Measurements from ENCODE around the gene WDR20. TPM values are rescaled to one million over a fixed set of nuclear protein-coding genes. Genes with fewer than 3 reads are reported as not detected.
"Not testable (repeated sequence)": the region's sequence is repeated elsewhere in the genome, so short reads cannot be mapped to it uniquely, and the experiment has no call there.

The WDR20 gene
- total and polyA plus RNA-seq, 5 experiments from 2014 or later: 11.3 to 56.9 (median 15.0) TPM

- peaks cover 0 to 62% (median 17%) of the 10 kb centered on the region in 3 donors for H3K36me3 Mint-ChIP-seq
Measured at GRCh38 chr14:102154821-102155549, 15.3 kb downstream of the WDR20 start.

GRCh38 chr14:102157346-102157745 lies 17.6 kb downstream of the WDR20 start:
- H3K27me3 Mint-ChIP-seq: no peaks in the 10 kb centered on the region
- no peak for ATAC-seq
- peak overlapping the region in 5 of 10 donors; percentile 24 to 81 (median 64) for H3K27ac Mint-ChIP-seq
- H3K36me3 Mint-ChIP-seq: peaks cover 0 to 49% (median 14%) of the 10 kb centered on the region in 3 donors
- DNase-seq: no peak
- no peaks in the 10 kb centered on the region for H3K9me3 Mint-ChIP-seq
- no peak overlapping the region for H3K4me3 Mint-ChIP-seq
- POLR2A ChIA-PET: no interaction called here
- H3K4me1 Mint-ChIP-seq: peaks cover 32 to 70% (median 68%) of the 10 kb centered on the region in 4 donors

More at GRCh38 chr14:102154821-102155549, 15.3 kb downstream of the WDR20 start:
- POLR2A ChIA-PET: interaction anchor here (0.5 kb wide), 1 partner anchor 16 kb away, joined by 3 read pairs; no protein-coding TSS in a partner anchor
- H3K9me3 Mint-ChIP-seq: no peaks in the 10 kb centered on the region
- H3K4me1 Mint-ChIP-seq: peaks cover 29 to 75% (median 64%) of the 10 kb centered on the region in 4 donors
- H3K27me3 Mint-ChIP-seq: no peaks in the 10 kb centered on the region
- H3K4me3 Mint-ChIP-seq: no peak overlapping the region
- peak overlapping the region in 6 of 10 donors; percentile 1 to 21 (median 12) for H3K27ac Mint-ChIP-seq
- ATAC-seq (no peak), DNase-seq (no peak)

- ATAC-seq: no peak
- peaks cover 34 to 71% (median 64%) of the 10 kb centered on the region in 4 donors for H3K4me1 Mint-ChIP-seq
- no peak for DNase-seq
- H3K4me3 Mint-ChIP-seq: peak overlapping the region in 3 of 10 donors; percentile 1 to 19 (median 11)
- no peaks in the 10 kb centered on the region for H3K9me3 Mint-ChIP-seq
- POLR2A ChIA-PET: no interaction called here
- H3K27me3 Mint-ChIP-seq: no peaks in the 10 kb centered on the region
- H3K36me3 Mint-ChIP-seq: peaks cover 0 to 48% (median 5%) of the 10 kb centered on the region in 3 donors
- H3K27ac Mint-ChIP-seq: peak overlapping the region in 7 of 10 donors; percentile 3 to 76 (median 57)
Measured at GRCh38 chr14:102158797-102159196, 19.1 kb downstream of the WDR20 start.

- no peak for DNase-seq
- peaks cover 0 to 51% (median 10%) of the 10 kb centered on the region in 3 donors for H3K36me3 Mint-ChIP-seq
- peak overlapping the region in 1 of 10 donors; percentile 75 for H3K27ac Mint-ChIP-seq
- ATAC-seq: no peak
- POLR2A ChIA-PET: no interaction called here
- no peaks in the 10 kb centered on the region for H3K9me3 Mint-ChIP-seq
- H3K4me3 Mint-ChIP-seq: no peak overlapping the region
- no peaks in the 10 kb centered on the region for H3K27me3 Mint-ChIP-seq
- H3K4me1 Mint-ChIP-seq: peaks cover 37 to 71% (median 65%) of the 10 kb centered on the region in 4 donors
Measured at GRCh38 chr14:102159841-102160240, 20.1 kb downstream of the WDR20 start.

GRCh38 chr14:102162487-102162886 lies 22.8 kb downstream of the WDR20 start:
- Mint-ChIP-seq H3K27me3 (no peaks in the 10 kb centered on the region), H3K27ac (no peak overlapping the region), H3K4me3 (peak overlapping the region in 1 of 10 donors; percentile 52), H3K36me3 (peaks cover 0 to 66% (median 10%) of the 10 kb centered on the region in 3 donors), H3K4me1 (peaks cover 42 to 79% (median 75%) of the 10 kb centered on the region in 4 donors), H3K9me3 (no peaks in the 10 kb centered on the region)
- no peak for ATAC-seq
- POLR2A ChIA-PET: interaction anchor here (0.6 kb wide), 1 partner anchor 28 kb away, joined by 4 read pairs; no protein-coding TSS in a partner anchor
- no peak for DNase-seq

- Mint-ChIP-seq H3K4me1 (peaks cover 43 to 78% (median 73%) of the 10 kb centered on the region in 4 donors), H3K27ac (peak overlapping the region in 2 of 10 donors; percentile 12 to 39), H3K27me3 (no peaks in the 10 kb centered on the region), H3K4me3 (peak overlapping the region in 4 of 10 donors; percentile 10 to 26 (median 17)), H3K36me3 (peaks cover 0 to 65% (median 10%) of the 10 kb centered on the region in 3 donors), H3K9me3 (no peaks in the 10 kb centered on the region)
- POLR2A ChIA-PET: no interaction called here
- DNase-seq (no peak), ATAC-seq (no peak)
Measured at GRCh38 chr14:102164241-102164641, 24.5 kb downstream of the WDR20 start.

GRCh38 chr14:102164965-102165364 lies 25.3 kb downstream of the WDR20 start:
- Mint-ChIP-seq H3K4me3 (no peak overlapping the region), H3K4me1 (peaks cover 40 to 74% (median 70%) of the 10 kb centered on the region in 4 donors), H3K27ac (peak overlapping the region in 1 of 10 donors; percentile 68), H3K9me3 (no peaks in the 10 kb centered on the region), H3K27me3 (no peaks in the 10 kb centered on the region), H3K36me3 (peaks cover 0 to 65% (median 10%) of the 10 kb centered on the region in 3 donors)
- DNase-seq (no peak), ATAC-seq (no peak)
- POLR2A ChIA-PET: no interaction called here

- ATAC-seq: no peak
- H3K27me3 Mint-ChIP-seq: no peaks in the 10 kb centered on the region
- no peak overlapping the region for H3K27ac Mint-ChIP-seq
- no peaks in the 10 kb centered on the region for H3K9me3 Mint-ChIP-seq
- no peak overlapping the region for H3K4me3 Mint-ChIP-seq
- no peak for DNase-seq
- H3K4me1 Mint-ChIP-seq: peaks cover 24 to 57% (median 52%) of the 10 kb centered on the region in 4 donors
- POLR2A ChIA-PET: no interaction called here
- peaks cover 0 to 55% (median 6%) of the 10 kb centered on the region in 3 donors for H3K36me3 Mint-ChIP-seq
Measured at GRCh38 chr14:102170061-102170460, 30.4 kb downstream of the WDR20 start.

- Mint-ChIP-seq H3K4me1 (peaks cover 25 to 55% (median 51%) of the 10 kb centered on the region in 4 donors), H3K9me3 (no peaks in the 10 kb centered on the region), H3K27ac (peak overlapping the region in 2 of 10 donors; percentile 13 to 63), H3K4me3 (no peak overlapping the region), H3K36me3 (peaks cover 0 to 44% (median 6%) of the 10 kb centered on the region in 3 donors), H3K27me3 (no peaks in the 10 kb centered on the region)
- POLR2A ChIA-PET: interaction anchor here (0.6 to 0.7 kb wide), 4 partner anchors 10 to 27 kb away, joined by 3 to 7 read pairs (median 4); no protein-coding TSS in a partner anchor
- ATAC-seq (no peak), DNase-seq (no peak)
Measured at GRCh38 chr14:102171173-102172020, 31.7 kb downstream of the WDR20 start.

GRCh38 chr14:102172021-102172272 lies 32.2 kb downstream of the WDR20 start:
- H3K9me3 Mint-ChIP-seq, DNase-seq, H3K27me3 Mint-ChIP-seq, ATAC-seq, POLR2A ChIA-PET, H3K4me3 Mint-ChIP-seq: not testable (repeated sequence)
- Mint-ChIP-seq H3K27ac (peak overlapping the region in 1 of 10 donors; percentile 63), H3K4me1 (peaks cover 19 to 52% (median 50%) of the 10 kb centered on the region in 4 donors), H3K36me3 (peaks cover 0 to 38% (median 6%) of the 10 kb centered on the region in 3 donors)

GRCh38 chr14:102172721-102173120 lies 33.0 kb downstream of the WDR20 start:
- H3K27me3 Mint-ChIP-seq, DNase-seq, POLR2A ChIA-PET, ATAC-seq, H3K27ac Mint-ChIP-seq, H3K9me3 Mint-ChIP-seq, H3K4me3 Mint-ChIP-seq: not testable (repeated sequence)
- Mint-ChIP-seq H3K36me3 (peaks cover 0 to 31% (median 6%) of the 10 kb centered on the region in 3 donors), H3K4me1 (peaks cover 16 to 53% (median 51%) of the 10 kb centered on the region in 4 donors)

- DNase-seq (no peak), ATAC-seq (no peak)
- no peak overlapping the region for H3K4me3 Mint-ChIP-seq
- H3K4me1 Mint-ChIP-seq: peaks cover 16 to 57% (median 53%) of the 10 kb centered on the region in 4 donors
- H3K27ac Mint-ChIP-seq: peak overlapping the region in 1 of 10 donors; percentile 9
- H3K36me3 Mint-ChIP-seq: peaks cover 0 to 23% (median 4%) of the 10 kb centered on the region in 3 donors
- POLR2A ChIA-PET: no interaction called here
- no peaks in the 10 kb centered on the region for H3K27me3 Mint-ChIP-seq
- no peaks in the 10 kb centered on the region for H3K9me3 Mint-ChIP-seq
Measured at GRCh38 chr14:102177161-102177560, 37.5 kb downstream of the WDR20 start.
